Prostate gland (tissue), 2 donors: ENCODE results near the gene TMEM179B. TPM values are rescaled to one million over a fixed set of nuclear protein-coding genes. Genes with fewer than 3 reads are reported as not detected.

Experiments
- DNase-seq: peaks from one replicate; pipeline ENCODE4 v3.0.0-alpha.2; 2019; ENCODE audit warnings: low spot score
- H3K27ac ChIP-seq, 2 donors: fragments of 200-600 bp; sonication (generic); 2 replicates each; pipeline ENCODE4 v1.5.1; 2017 to 2019
- H3K27me3 ChIP-seq: fragments of 200-600 bp; sonication (generic); replicated peaks from 2 replicates; pipeline ENCODE4 v1.5.1; 2019; ENCODE audit not compliant: insufficient read depth
- H3K36me3 ChIP-seq, 2 donors: fragments of 200-600 bp; sonication (generic); 1 replicate in 1 of 2; 2 replicates in 1 of 2; pipeline versions ENCODE4 v1.5.1 to v1.8.1; 2017 to 2019
- H3K4me1 ChIP-seq: fragments of 200-600 bp; sonication (generic); replicated peaks from 2 replicates; pipeline ENCODE4 v1.5.1; 2019
- H3K4me3 ChIP-seq, 2 donors: fragments of 200-600 bp; sonication (generic); 2 replicates each; pipeline ENCODE4 v1.5.1; 2017 to 2019
- H3K9me3 ChIP-seq: fragments of 200-600 bp; sonication (generic); 2 replicates; pipeline ENCODE4 v1.5.1; 2017
- CTCF ChIP-seq, 4 experiments: fragments of 200-600 bp in 2 of 4; fragments of 450-650 bp in 2 of 4; sonication (generic) in 2 of 4; IDR thresholded peaks; 1 replicate in 3 of 4; 2 replicates in 1 of 4; pipeline ENCODE4 v1.5.1; 2016 to 2019; ENCODE audit warnings: antibody characterized with exemption in 4 of 4, mild to moderate bottlenecking in 2 of 4, moderate library complexity in 2 of 4
- POLR2A ChIP-seq: fragments of 450-650 bp; IDR thresholded peaks from one replicate; pipeline ENCODE4 v1.6.1; 2016; ENCODE audit warnings: antibody characterized with exemption, mild to moderate bottlenecking
- POLR2AphosphoS5 ChIP-seq: sonication (generic); formaldehyde crosslinking; IDR thresholded peaks from one replicate; pipeline ENCODE4 v1.6.1; 2017; ENCODE audit warnings: antibody characterized with exemption
- WGBS: methylation state at CpG from one replicate; pipeline ENCODE4 v1.1.5; 2018; 5-methylcytosine and 5-hydroxymethylcytosine counted together
- intact Hi-C: fragments of 100-400 bp; cut with DNase I; formaldehyde crosslinking; loops from one replicate; pipeline ENCODE4 v1.14.2; 2022
- microRNA-seq: library from miRNA; unstranded; fragments of <30 nt; microRNA quantifications from one replicate; pipeline ENCODE4, GENCODE V29; 2016
- small RNA-seq, 2 donors: library from RNA; depleted of rRNA; stranded (forward); fragments of <200 nt; gene quantifications; one replicate each; pipeline ENCODE3, GENCODE V24; 2016
- total RNA-seq, 2 donors: library from RNA; depleted of rRNA; stranded (reverse); fragments of >200 nt; gene quantifications; one replicate each; pipeline ENCODE4 v1.1.0, GENCODE V29; 2016

Gene TMEM179B
- total RNA-seq, 2 donors from 2014 or later: 139 to 200 TPM

DNA sequence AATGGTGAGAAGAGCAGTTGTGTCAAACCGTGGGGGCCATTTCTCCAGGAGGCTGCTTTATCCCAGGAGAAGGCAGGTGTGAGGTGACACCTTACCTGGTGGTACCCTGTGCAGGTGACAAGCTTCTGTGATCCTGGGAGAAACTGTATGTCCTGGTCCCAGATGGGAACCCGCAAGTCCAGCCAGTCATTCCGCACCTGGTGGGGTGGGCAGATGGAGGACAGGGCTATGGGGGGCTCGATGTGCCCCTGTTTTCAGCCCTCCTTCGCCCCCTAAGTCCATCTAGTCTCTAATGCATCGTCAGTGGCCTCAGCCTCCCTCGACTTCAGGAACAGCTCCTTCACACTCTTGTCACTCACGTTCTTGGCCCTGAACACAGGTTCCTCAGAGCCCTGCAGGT lies 48.1 kb downstream of the TMEM179B start:
- intact Hi-C loops: no loop called here
- H3K9me3 ChIP-seq: no peaks in the 10 kb centered on the region
- H3K4me1 ChIP-seq: peaks cover 6% of the 10 kb centered on the region
- WGBS: 83% methylated on average over 8 of the region's 8 CpGs
- no peaks in the 10 kb centered on the region for H3K36me3 ChIP-seq
- no peaks in the 10 kb centered on the region for H3K27me3 ChIP-seq
- no peak for TF ChIP-seq POLR2AphosphoS5
- TF ChIP-seq CTCF (IDR thresholded peaks at IDR 0.05): no peak
- TF ChIP-seq POLR2A: no peak
- H3K4me3 ChIP-seq: no peak overlapping the region
- no peak for DNase-seq
- no peak overlapping the region for H3K27ac ChIP-seq

GRCh38 chr11:62839050-62839945 lies 52.1 kb downstream of the TMEM179B start, which contains the start of gene WDR74:
WDR74 (minus strand) TSS chr11:62839590; CDS start chr11:62839570, 20 bp downstream.
- peak; percentile 93 for DNase-seq
- intact Hi-C loops: no loop called here
- 0% methylated on average over 58 of the region's 62 CpGs for WGBS
- peak; percentile 100 for TF ChIP-seq POLR2AphosphoS5
- TF ChIP-seq POLR2A: peak; percentile 86
- TF ChIP-seq CTCF (IDR thresholded peaks at IDR 0.05): peak in 1 of 4 experiments; percentile 26
- H3K27ac ChIP-seq: peak within 1 kb of the TSS; percentile 98 to 99
- no peaks in the 10 kb centered on the region for H3K27me3 ChIP-seq
- peak within 1 kb of the TSS; percentile 60 to 61 for H3K4me3 ChIP-seq
- peaks cover 12% of the 10 kb centered on the region for H3K4me1 ChIP-seq
- no peaks in the 10 kb centered on the region for H3K36me3 ChIP-seq
- H3K9me3 ChIP-seq: no peaks in the 10 kb centered on the region

Small RNAs within 50 kb of the gene (microRNA-seq; reads per million reads assigned to microRNA genes)
- 3.0 reads per million, percentile 36 among the genes with 10 or more reads in this experiment for gene MIR6514
- 0.34 reads per million for gene MIR6748

Small RNAs within 50 kb of the gene (small RNA-seq; reads per million reads assigned to genes)
- gene MIR6514 (0 to 0.84 reads per million in 2 donors), gene RNU6-118P (0 reads per million in 2 donors)

Other genes starting within 250 kb of the TMEM179B start
- 100 to 1,000 TPM; 367 to 434 TPM for gene AHNAK, start 240.6 kb upstream of the TMEM179B start, total RNA-seq
- gene EEF1G, start 213.5 kb upstream of the TMEM179B start, total RNA-seq: 1,000 to 10,000 TPM; 1,254 to 2,389 TPM
- gene TUT1, start 195.9 kb upstream of the TMEM179B start, total RNA-seq: 10 to 100 TPM; 26.6 to 30.6 TPM
- 100 to 1,000 TPM in 1 of 2 donors, 10 to 100 TPM in 1; 96.5 to 110 TPM for gene MTA2, start 185.5 kb upstream of the TMEM179B start, total RNA-seq
- 10 to 100 TPM; 50.2 to 80.1 TPM for gene EML3, start 174.6 kb upstream of the TMEM179B start, total RNA-seq
- 10 to 100 TPM in 1 of 2 donors, 1 to 10 TPM in 1; 8.0 to 12.7 TPM for gene ROM1, start 174.1 kb upstream of the TMEM179B start, total RNA-seq
- 10 to 100 TPM; 57.0 to 75.3 TPM for gene B3GAT3, start 165.4 kb upstream of the TMEM179B start, total RNA-seq
- 100 to 1,000 TPM; 163 to 199 TPM for gene GANAB, start 140.8 kb upstream of the TMEM179B start, total RNA-seq
- gene INTS5, start 134.1 kb upstream of the TMEM179B start, total RNA-seq: 10 to 100 TPM; 34.0 to 35.3 TPM
- gene C11orf98, start 122.2 kb upstream of the TMEM179B start, total RNA-seq: 10 to 100 TPM; 27.8 to 68.0 TPM
- 10 to 100 TPM in 1 of 2 donors, 1 to 10 TPM in 1; 9.7 to 20.2 TPM for gene CSKMT, start 122.1 kb upstream of the TMEM179B start, total RNA-seq
- gene UQCC3, start 115.7 kb upstream of the TMEM179B start, total RNA-seq: 10 to 100 TPM; 10.3 to 18.3 TPM
- gene LBHD1, start 115.1 kb upstream of the TMEM179B start, total RNA-seq: 10 to 100 TPM in 1 of 2 donors, 1 to 10 TPM in 1; 7.1 to 10.2 TPM
- 100 to 1,000 TPM; 136 to 179 TPM for gene UBXN1, start 108.3 kb upstream of the TMEM179B start, total RNA-seq
- gene LRRN4CL, start 97.9 kb upstream of the TMEM179B start, total RNA-seq: 1 to 10 TPM; 2.8 to 8.0 TPM
- gene BSCL2, start 80.0 kb upstream of the TMEM179B start, total RNA-seq: 100 to 1,000 TPM; 148 to 187 TPM
- gene GNG3, start 79.7 kb upstream of the TMEM179B start, total RNA-seq: not detected
- 10 to 100 TPM; 26.6 to 33.5 TPM for gene HNRNPUL2, start 59.9 kb upstream of the TMEM179B start, total RNA-seq
- 10 to 100 TPM; 25.1 to 25.5 TPM for gene TTC9C, start 58.9 kb upstream of the TMEM179B start, total RNA-seq
- 10 to 100 TPM; 14.8 to 19.1 TPM for gene ZBTB3, start 33.2 kb upstream of the TMEM179B start, total RNA-seq
- gene POLR2G, start 25.8 kb upstream of the TMEM179B start, total RNA-seq: 10 to 100 TPM; 97.2 to 98.3 TPM
- 10 to 100 TPM; 22.2 to 36.2 TPM for gene TAF6L, start 16.0 kb upstream of the TMEM179B start, total RNA-seq
- 10 to 100 TPM; 35.8 to 73.6 TPM for gene TMEM223, start 4.6 kb downstream of the TMEM179B start, total RNA-seq
- gene NXF1, start 18.0 kb downstream of the TMEM179B start, total RNA-seq: 10 to 100 TPM; 75.6 to 98.2 TPM
- gene STX5, start 44.6 kb downstream of the TMEM179B start, total RNA-seq: 10 to 100 TPM; 34.5 to 57.5 TPM
- not detected for gene TEX54, start 45.4 kb downstream of the TMEM179B start, total RNA-seq
- 10 to 100 TPM; 44.5 to 46.1 TPM for gene WDR74, start 52.2 kb downstream of the TMEM179B start, total RNA-seq
- 100 to 1,000 TPM; 158 to 235 TPM for gene SLC3A2, start 93.5 kb downstream of the TMEM179B start, total RNA-seq
- gene CHRM1, start 134.0 kb downstream of the TMEM179B start, total RNA-seq: 100 to 1,000 TPM in 1 of 2 donors, 10 to 100 TPM in 1; 38.1 to 107 TPM
- not detected for gene SLC22A6, start 197.6 kb downstream of the TMEM179B start, total RNA-seq
- under 1 TPM in 1 of 2 donors, not detected in 1; 0.11 TPM for gene SLC22A8, start 228.4 kb downstream of the TMEM179B start, total RNA-seq